HK-2 (cell line): Measurements from ENCODE around the gene POLD1.
"Not testable (repeated sequence)": the region's sequence is repeated elsewhere in the genome, so short reads cannot be mapped to it uniquely, and the experiment has no call there.

Source experiments
- DNase-seq: peaks from one replicate; pipeline ENCODE4 v3.0.0-alpha.2; 2018; ENCODE audit not compliant: unreplicated experiment

The POLD1 gene

GRCh38 chr19:50435627-50436026 is 51.5 kb downstream of the POLD1 start:
- DNase-seq: no peak

- DNase-seq: no peak
Observed at GRCh38 chr19:50437862-50438449, 53.8 kb downstream of the POLD1 start.

- not testable (repeated sequence) for DNase-seq
Observed at GRCh38 chr19:50439130-50439529, 55.0 kb downstream of the POLD1 start.

- no peak for DNase-seq
Observed at GRCh38 chr19:50444059-50444458, 59.9 kb downstream of the POLD1 start.

GRCh38 chr19:50447053-50447452 is 62.9 kb downstream of the POLD1 start:
- no peak for DNase-seq

- no peak for DNase-seq
Observed at GRCh38 chr19:50447750-50448149, 63.6 kb downstream of the POLD1 start.

GRCh38 chr19:50449236-50449899 is 65.2 kb downstream of the POLD1 start:
- peak; percentile 67 for DNase-seq

- DNase-seq: no peak
Observed at GRCh38 chr19:50450369-50451222, 66.4 kb downstream of the POLD1 start.

GRCh38 chr19:50451223-50451534 is 67.0 kb downstream of the POLD1 start:
- no peak for DNase-seq

- no peak for DNase-seq
Observed at GRCh38 chr19:50453243-50453642, 69.1 kb downstream of the POLD1 start.

GRCh38 chr19:50455992-50456391 is 71.8 kb downstream of the POLD1 start:
- DNase-seq: no peak

- DNase-seq: no peak
Observed at GRCh38 chr19:50457300-50457699, 73.2 kb downstream of the POLD1 start.

- no peak for DNase-seq
Observed at GRCh38 chr19:50458396-50459066, 74.4 kb downstream of the POLD1 start.

GRCh38 chr19:50459067-50459456 is 74.9 kb downstream of the POLD1 start:
- DNase-seq: no peak

GRCh38 chr19:50459638-50460037 is 75.5 kb downstream of the POLD1 start:
- DNase-seq: no peak

- peak; percentile 70 for DNase-seq
Observed at GRCh38 chr19:50460161-50460765, 76.1 kb downstream of the POLD1 start.

- DNase-seq: peak; percentile 73
Observed at GRCh38 chr19:50461066-50461875, 77.1 kb downstream of the POLD1 start.

- DNase-seq: no peak
Observed at GRCh38 chr19:50462970-50463369, 78.8 kb downstream of the POLD1 start.

GRCh38 chr19:50464348-50464747 is 80.2 kb downstream of the POLD1 start:
- DNase-seq: no peak

- DNase-seq: no peak
Observed at GRCh38 chr19:50465000-50465399, 80.9 kb downstream of the POLD1 start.
